Mammary epithelial cell (primary cell): ENCODE results near the gene SDCBP2.

Experiments used
- CTCF ChIP-seq, 2 donors: IDR thresholded peaks in 1 of 2; conservative IDR thresholded peaks in 1 of 2; 2 replicates each; pipeline ENCODE4 v1.5.1; 2011 to 2012; ENCODE audit warnings: inconsistent platforms in 2 of 2, low read length in 2 of 2, mild to moderate bottlenecking in 2 of 2, control low read depth in 1 of 2, low read depth in 1 of 2; ENCODE audit not compliant: insufficient read depth in 1 of 2; ENCODE audit errors: extremely low read depth in 1 of 2
- EZH2 ChIP-seq: IDR thresholded peaks from 2 replicates; pipeline ENCODE4 v1.6.1; 2012; ENCODE audit warnings: low read length, inconsistent platforms, borderline replicate concordance

GRCh38 chr20:1324598-1325172 lies 4.3 kb downstream of the SDCBP2 start:
- TF ChIP-seq CTCF (conservative IDR thresholded peaks at IDR 0.05 in 1 of 2, IDR thresholded peaks at IDR 0.05 in 1 of 2; ENCODE audit: extremely low read depth in 1 of 2, insufficient read depth in 1 of 2, low read depth in 1 of 2, low read length in 2 of 2) (no peak), EZH2 (no peak)
